SU-DHL-6 (cell line): ENCODE results near the gene CTLA4.

ENCODE experiments used
- EZH2phosphoT487 ChIP-seq: fragments of 200-600 bp; sonication (generic), shearing (Covaris generic); conservative IDR thresholded peaks from 2 replicates; pipeline ENCODE4 v1.6.1; 2018; ENCODE audit warnings: mild to moderate bottlenecking, antibody characterized with exemption, low read length, moderate library complexity, mixed read lengths
- TF ChIP-seq, protein P1 (sequence below): fragments of 200-600 bp; sonication (generic); IDR thresholded peaks from one replicate; pipeline ENCODE4 v1.5.1; 2017; ENCODE audit warnings: antibody characterized with exemption, mild to moderate bottlenecking, low read length, moderate library complexity; ENCODE audit not compliant: insufficient read depth, poor library complexity, severe bottlenecking

DNA sequence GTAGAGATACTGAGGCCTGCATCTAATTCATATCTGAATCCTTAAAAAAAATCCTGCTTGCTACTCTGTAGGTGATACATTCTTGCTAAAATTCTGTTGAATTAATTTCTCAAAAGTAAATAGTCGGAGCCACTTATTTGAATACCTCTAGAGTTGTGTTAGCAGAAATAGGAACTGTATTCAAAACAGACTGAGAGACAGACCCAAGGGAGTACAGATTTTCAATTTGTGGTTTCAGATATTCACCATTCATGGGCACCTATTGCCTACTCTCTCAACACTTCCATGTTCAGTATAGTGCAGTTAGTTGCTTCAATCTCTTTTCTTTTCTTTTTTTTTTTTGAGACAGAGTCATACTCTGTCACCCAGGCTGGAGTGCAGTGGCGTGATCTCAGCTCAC, 46.6 kb upstream of the CTLA4 start:
- TF ChIP-seq, protein P1, sequence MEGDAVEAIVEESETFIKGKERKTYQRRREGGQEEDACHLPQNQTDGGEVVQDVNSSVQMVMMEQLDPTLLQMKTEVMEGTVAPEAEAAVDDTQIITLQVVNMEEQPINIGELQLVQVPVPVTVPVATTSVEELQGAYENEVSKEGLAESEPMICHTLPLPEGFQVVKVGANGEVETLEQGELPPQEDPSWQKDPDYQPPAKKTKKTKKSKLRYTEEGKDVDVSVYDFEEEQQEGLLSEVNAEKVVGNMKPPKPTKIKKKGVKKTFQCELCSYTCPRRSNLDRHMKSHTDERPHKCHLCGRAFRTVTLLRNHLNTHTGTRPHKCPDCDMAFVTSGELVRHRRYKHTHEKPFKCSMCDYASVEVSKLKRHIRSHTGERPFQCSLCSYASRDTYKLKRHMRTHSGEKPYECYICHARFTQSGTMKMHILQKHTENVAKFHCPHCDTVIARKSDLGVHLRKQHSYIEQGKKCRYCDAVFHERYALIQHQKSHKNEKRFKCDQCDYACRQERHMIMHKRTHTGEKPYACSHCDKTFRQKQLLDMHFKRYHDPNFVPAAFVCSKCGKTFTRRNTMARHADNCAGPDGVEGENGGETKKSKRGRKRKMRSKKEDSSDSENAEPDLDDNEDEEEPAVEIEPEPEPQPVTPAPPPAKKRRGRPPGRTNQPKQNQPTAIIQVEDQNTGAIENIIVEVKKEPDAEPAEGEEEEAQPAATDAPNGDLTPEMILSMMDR: no peak
- no peak for TF ChIP-seq EZH2phosphoT487
